ENCODE results near the gene EIF3A. TPM values are rescaled to one million over a fixed set of nuclear protein-coding genes. Genes with fewer than 3 reads are reported as not detected.
A peak's percentile ranks its signal among the peaks of the same experiment; 100 is the strongest.

The EIF3A gene
- total RNA-seq, 1 experiment from 2014 or later: 214 TPM

DNA sequence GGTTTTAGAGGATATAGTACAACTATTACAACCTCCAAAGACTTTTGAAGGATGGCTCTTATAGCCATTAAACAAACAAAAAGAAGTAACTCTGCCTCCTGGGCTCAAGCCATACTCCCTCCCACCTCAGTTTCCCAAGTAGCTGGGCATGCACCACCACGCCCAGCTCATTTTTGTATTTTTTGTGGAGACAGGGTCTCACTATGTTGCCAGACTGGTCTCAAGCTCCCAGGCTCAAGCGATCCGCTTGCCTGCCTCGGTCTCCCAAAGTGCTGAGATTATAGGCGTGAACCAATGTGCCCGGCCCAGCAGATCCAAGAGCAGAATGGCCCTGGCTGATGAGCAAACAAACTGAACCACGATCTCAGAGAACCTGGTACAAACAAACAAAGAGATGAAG is 35.1 kb downstream of the EIF3A start:
- no peak for DNase-seq (ENCODE audit: low read depth, low spot score)
- BruUV-seq (replicated peaks): no TSS peak
- H3K9me3 ChIP-seq (ENCODE audit: control insufficient read depth, insufficient read depth, low read depth, low read length): no peaks in the 10 kb centered on the region
- peaks cover 58% of the 10 kb centered on the region for H3K36me3 ChIP-seq (ENCODE audit: control insufficient read depth, insufficient read depth, low read length)
- no peak for ATAC-seq
- H3K27me3 ChIP-seq (ENCODE audit: control insufficient read depth, insufficient read depth, low read length): no peaks in the 10 kb centered on the region
- H3K4me1 ChIP-seq (ENCODE audit: control insufficient read depth, insufficient read depth, low read length): no peaks in the 10 kb centered on the region
- H3K27ac ChIP-seq (ENCODE audit: low read length): no peak overlapping the region
- in situ Hi-C loops (cut with HindIII; ENCODE audit: low pct_unique_long_range_greater_than_20kb, low sequenced_read_pairs): no loop called here
- CTCF ChIA-PET: no interaction called here
- no peak for TF ChIP-seq POLR2AphosphoS5 (IDR thresholded peaks at IDR 0.05; ENCODE audit: low read depth, low read length)
- TF ChIP-seq, protein P1, sequence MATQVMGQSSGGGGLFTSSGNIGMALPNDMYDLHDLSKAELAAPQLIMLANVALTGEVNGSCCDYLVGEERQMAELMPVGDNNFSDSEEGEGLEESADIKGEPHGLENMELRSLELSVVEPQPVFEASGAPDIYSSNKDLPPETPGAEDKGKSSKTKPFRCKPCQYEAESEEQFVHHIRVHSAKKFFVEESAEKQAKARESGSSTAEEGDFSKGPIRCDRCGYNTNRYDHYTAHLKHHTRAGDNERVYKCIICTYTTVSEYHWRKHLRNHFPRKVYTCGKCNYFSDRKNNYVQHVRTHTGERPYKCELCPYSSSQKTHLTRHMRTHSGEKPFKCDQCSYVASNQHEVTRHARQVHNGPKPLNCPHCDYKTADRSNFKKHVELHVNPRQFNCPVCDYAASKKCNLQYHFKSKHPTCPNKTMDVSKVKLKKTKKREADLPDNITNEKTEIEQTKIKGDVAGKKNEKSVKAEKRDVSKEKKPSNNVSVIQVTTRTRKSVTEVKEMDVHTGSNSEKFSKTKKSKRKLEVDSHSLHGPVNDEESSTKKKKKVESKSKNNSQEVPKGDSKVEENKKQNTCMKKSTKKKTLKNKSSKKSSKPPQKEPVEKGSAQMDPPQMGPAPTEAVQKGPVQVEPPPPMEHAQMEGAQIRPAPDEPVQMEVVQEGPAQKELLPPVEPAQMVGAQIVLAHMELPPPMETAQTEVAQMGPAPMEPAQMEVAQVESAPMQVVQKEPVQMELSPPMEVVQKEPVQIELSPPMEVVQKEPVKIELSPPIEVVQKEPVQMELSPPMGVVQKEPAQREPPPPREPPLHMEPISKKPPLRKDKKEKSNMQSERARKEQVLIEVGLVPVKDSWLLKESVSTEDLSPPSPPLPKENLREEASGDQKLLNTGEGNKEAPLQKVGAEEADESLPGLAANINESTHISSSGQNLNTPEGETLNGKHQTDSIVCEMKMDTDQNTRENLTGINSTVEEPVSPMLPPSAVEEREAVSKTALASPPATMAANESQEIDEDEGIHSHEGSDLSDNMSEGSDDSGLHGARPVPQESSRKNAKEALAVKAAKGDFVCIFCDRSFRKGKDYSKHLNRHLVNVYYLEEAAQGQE (IDR thresholded peaks at IDR 0.05; ENCODE audit: insufficient read depth in 1 of 2, low read depth in 2 of 2, low read length in 1 of 2): no peak
- TF ChIP-seq SIN3A (IDR thresholded peaks at IDR 0.05; ENCODE audit: borderline replicate concordance, insufficient read depth, low read depth, low read length): no peak
- no peak for TF ChIP-seq TCF7L2 (IDR thresholded peaks at IDR 0.05; ENCODE audit: low read depth, low read length)
- TF ChIP-seq, protein P2, sequence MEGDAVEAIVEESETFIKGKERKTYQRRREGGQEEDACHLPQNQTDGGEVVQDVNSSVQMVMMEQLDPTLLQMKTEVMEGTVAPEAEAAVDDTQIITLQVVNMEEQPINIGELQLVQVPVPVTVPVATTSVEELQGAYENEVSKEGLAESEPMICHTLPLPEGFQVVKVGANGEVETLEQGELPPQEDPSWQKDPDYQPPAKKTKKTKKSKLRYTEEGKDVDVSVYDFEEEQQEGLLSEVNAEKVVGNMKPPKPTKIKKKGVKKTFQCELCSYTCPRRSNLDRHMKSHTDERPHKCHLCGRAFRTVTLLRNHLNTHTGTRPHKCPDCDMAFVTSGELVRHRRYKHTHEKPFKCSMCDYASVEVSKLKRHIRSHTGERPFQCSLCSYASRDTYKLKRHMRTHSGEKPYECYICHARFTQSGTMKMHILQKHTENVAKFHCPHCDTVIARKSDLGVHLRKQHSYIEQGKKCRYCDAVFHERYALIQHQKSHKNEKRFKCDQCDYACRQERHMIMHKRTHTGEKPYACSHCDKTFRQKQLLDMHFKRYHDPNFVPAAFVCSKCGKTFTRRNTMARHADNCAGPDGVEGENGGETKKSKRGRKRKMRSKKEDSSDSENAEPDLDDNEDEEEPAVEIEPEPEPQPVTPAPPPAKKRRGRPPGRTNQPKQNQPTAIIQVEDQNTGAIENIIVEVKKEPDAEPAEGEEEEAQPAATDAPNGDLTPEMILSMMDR (IDR thresholded peaks at IDR 0.05): no peak
- intact Hi-C loops (cut with micrococcal nuclease; ENCODE audit: unreplicated experiment): no loop called here
- no peak overlapping the region for H3K4me3 ChIP-seq (ENCODE audit: low read depth in 2 of 2, low read length in 2 of 2)
- POLR2A ChIA-PET: no interaction called here

DNA sequence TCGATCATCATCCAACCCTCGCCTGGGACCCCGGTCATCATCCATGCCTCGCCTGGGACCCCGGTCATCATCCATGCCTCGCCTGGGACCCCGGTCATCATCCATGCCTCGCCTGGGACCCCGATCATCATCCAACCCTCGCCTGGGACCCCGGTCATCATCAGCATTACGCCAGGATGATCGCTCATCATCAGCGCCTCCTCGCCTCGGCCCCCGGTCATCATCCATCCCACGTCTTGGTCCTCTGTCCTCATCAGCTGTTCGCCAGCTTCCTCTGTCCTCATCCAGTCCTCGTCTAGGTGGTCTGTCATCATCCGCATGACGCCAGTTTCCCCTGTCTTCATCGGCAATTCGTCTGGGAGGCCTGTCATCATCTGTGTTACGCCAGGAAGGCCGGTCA is 38.4 kb downstream of the EIF3A start:
- intact Hi-C loops (cut with micrococcal nuclease; ENCODE audit: unreplicated experiment): no loop called here

More for the DNA sequence above, 38.4 kb downstream of the EIF3A start:
- Histone ChIP-seq H3K27ac (ENCODE audit: low read length) (no peak overlapping the region), H3K9me3 (ENCODE audit: control insufficient read depth, insufficient read depth, low read depth, low read length) (no peaks in the 10 kb centered on the region), H3K4me3 (ENCODE audit: low read depth in 2 of 2, low read length in 2 of 2) (no peak overlapping the region), H3K36me3 (ENCODE audit: control insufficient read depth, insufficient read depth, low read length) (peaks cover 57% of the 10 kb centered on the region), H3K4me1 (ENCODE audit: control insufficient read depth, insufficient read depth, low read length) (no peaks in the 10 kb centered on the region), H3K27me3 (ENCODE audit: control insufficient read depth, insufficient read depth, low read length) (no peaks in the 10 kb centered on the region)
- DNase-seq (ENCODE audit: low read depth, low spot score) (no peak), ATAC-seq (no peak)
- in situ Hi-C loops (cut with HindIII; ENCODE audit: low pct_unique_long_range_greater_than_20kb, low sequenced_read_pairs): no loop called here
- TSS peak; percentile 98 for BruUV-seq (replicated peaks)
- TF ChIP-seq SIN3A (IDR thresholded peaks at IDR 0.05; ENCODE audit: borderline replicate concordance, insufficient read depth, low read depth, low read length) (no peak), TCF7L2 (IDR thresholded peaks at IDR 0.05; ENCODE audit: low read depth, low read length) (no peak), POLR2AphosphoS5 (IDR thresholded peaks at IDR 0.05; ENCODE audit: low read depth, low read length) (no peak)
- TF ChIP-seq, protein P2 (IDR thresholded peaks at IDR 0.05): no peak
- TF ChIP-seq, protein P1 (IDR thresholded peaks at IDR 0.05; ENCODE audit: insufficient read depth in 1 of 2, low read depth in 2 of 2, low read length in 1 of 2): no peak
- ChIA-PET CTCF (no interaction called here), POLR2A (no interaction called here)
